HEK293 (cell line): ENCODE data around the gene VSTM2B.

Experiments
- CTCF ChIA-PET: fragments of 350-600 bp; formaldehyde crosslinking; extraction: SDS; loops from one replicate; lab custom pipeline; 2021; ENCODE audit warnings: antibody characterized with exemption; lab: Yijun Ruan, JAX
- POLR2A ChIA-PET: fragments of 300-600 bp; formaldehyde crosslinking; extraction: SDS; loops from one replicate; lab custom pipeline; 2020; ENCODE audit warnings: antibody characterized with exemption, inconsistent platforms; lab: Yijun Ruan, JAX
- H3K27ac ChIP-seq: fragments of 200-500 bp; sonication (Bioruptor generic); 2 replicates; pipeline ENCODE4 v1.5.1; 2014; ENCODE audit warnings: low read depth, low read length, control low read depth, inconsistent platforms; ENCODE audit errors: extremely low read depth
- H3K36me3 ChIP-seq, 2 experiments: fragments of 200-500 bp in 1 of 2; sonication (Bioruptor generic) in 1 of 2; 1 replicate in 1 of 2; 2 replicates in 1 of 2; pipeline ENCODE4 v1.5.1; 2014 to 2017; ENCODE audit warnings: inconsistent platforms in 2 of 2, low read length in 2 of 2; ENCODE audit not compliant: control insufficient read depth in 2 of 2, insufficient read depth in 1 of 2
- H3K4me1 ChIP-seq: fragments of 200-500 bp; sonication (Bioruptor generic); 2 replicates; pipeline ENCODE4 v1.5.1; 2014; ENCODE audit warnings: mild to moderate bottlenecking, low read length, inconsistent platforms; ENCODE audit not compliant: control insufficient read depth, insufficient read depth
- H3K4me3 ChIP-seq: 2 replicates; pipeline ENCODE4 v1.5.1; 2011; ENCODE audit warnings: low read depth, mild to moderate bottlenecking, control low read depth, low read length, moderate library complexity
- H3K9me3 ChIP-seq: fragments of 200-500 bp; sonication (Bioruptor generic); 2 replicates; pipeline ENCODE4 v1.5.1; 2014; ENCODE audit warnings: low read depth, low read length, inconsistent platforms; ENCODE audit not compliant: control insufficient read depth, insufficient read depth
- GLIS1 ChIP-seq: fragments of 450-650 bp; formaldehyde crosslinking; IDR thresholded peaks from 2 replicates; pipeline ENCODE4 v1.5.1; 2016; ENCODE audit warnings: missing biosample characterization, missing genetic modification characterization
- OSR2 ChIP-seq: fragments of 450-650 bp; formaldehyde crosslinking; IDR thresholded peaks from 2 replicates; pipeline ENCODE4 v1.5.1; 2016; ENCODE audit warnings: missing biosample characterization, missing genetic modification characterization
- PBX3 ChIP-seq: sonication (generic); formaldehyde crosslinking; IDR thresholded peaks from 2 replicates; pipeline ENCODE4 v1.8.1; 2022; ENCODE audit warnings: mild to moderate bottlenecking, moderate library complexity, missing genetic modification reagents
- PRDM4 ChIP-seq: fragments of 450-650 bp; formaldehyde crosslinking; IDR thresholded peaks from 2 replicates; pipeline ENCODE4 v1.5.1; 2017; ENCODE audit warnings: missing biosample characterization, missing genetic modification characterization
- SCRT2 ChIP-seq: fragments of 450-650 bp; formaldehyde crosslinking; IDR thresholded peaks from 2 replicates; pipeline ENCODE4 v1.5.1; 2016; ENCODE audit warnings: missing biosample characterization, missing genetic modification characterization
- ZIC2 ChIP-seq: fragments of 450-650 bp; formaldehyde crosslinking; IDR thresholded peaks from 2 replicates; pipeline ENCODE4 v1.5.1; 2016; ENCODE audit warnings: missing biosample characterization, missing genetic modification characterization
- ZNF530 ChIP-seq: fragments of 450-650 bp; formaldehyde crosslinking; IDR thresholded peaks from 2 replicates; pipeline ENCODE4 v1.5.1; 2016; ENCODE audit warnings: low read depth, missing biosample characterization, missing genetic modification characterization
- ZNF768 ChIP-seq: fragments of 450-650 bp; formaldehyde crosslinking; IDR thresholded peaks from 2 replicates; pipeline ENCODE4 v1.5.1; 2018; ENCODE audit warnings: missing biosample characterization, mild to moderate bottlenecking, missing genetic modification characterization
- ZNF843 ChIP-seq: fragments of 450-650 bp; formaldehyde crosslinking; IDR thresholded peaks from 2 replicates; pipeline ENCODE4 v1.5.1; 2016; ENCODE audit warnings: missing biosample characterization, missing genetic modification characterization
- ZSCAN16 ChIP-seq: fragments of 450-650 bp; formaldehyde crosslinking; IDR thresholded peaks from 2 replicates; pipeline ENCODE4 v1.5.1; 2016; ENCODE audit warnings: missing biosample characterization, missing genetic modification characterization
- TF ChIP-seq, protein P1 (sequence below): fragments of 450-650 bp; formaldehyde crosslinking; IDR thresholded peaks from 2 replicates; pipeline ENCODE4 v1.5.1; 2016; ENCODE audit warnings: missing biosample characterization, missing genetic modification characterization
- TF ChIP-seq, protein P2 (sequence below): fragments of 450-650 bp; formaldehyde crosslinking; IDR thresholded peaks from 2 replicates; pipeline ENCODE4 v1.5.1; 2016; ENCODE audit warnings: missing biosample characterization, missing genetic modification characterization
- TF ChIP-seq, protein P3 (sequence below): fragments of 450-650 bp; formaldehyde crosslinking; IDR thresholded peaks from 2 replicates; pipeline ENCODE4 v1.5.1; 2016; ENCODE audit warnings: missing biosample characterization, missing genetic modification characterization, borderline replicate concordance

VSTM2B gene

DNA sequence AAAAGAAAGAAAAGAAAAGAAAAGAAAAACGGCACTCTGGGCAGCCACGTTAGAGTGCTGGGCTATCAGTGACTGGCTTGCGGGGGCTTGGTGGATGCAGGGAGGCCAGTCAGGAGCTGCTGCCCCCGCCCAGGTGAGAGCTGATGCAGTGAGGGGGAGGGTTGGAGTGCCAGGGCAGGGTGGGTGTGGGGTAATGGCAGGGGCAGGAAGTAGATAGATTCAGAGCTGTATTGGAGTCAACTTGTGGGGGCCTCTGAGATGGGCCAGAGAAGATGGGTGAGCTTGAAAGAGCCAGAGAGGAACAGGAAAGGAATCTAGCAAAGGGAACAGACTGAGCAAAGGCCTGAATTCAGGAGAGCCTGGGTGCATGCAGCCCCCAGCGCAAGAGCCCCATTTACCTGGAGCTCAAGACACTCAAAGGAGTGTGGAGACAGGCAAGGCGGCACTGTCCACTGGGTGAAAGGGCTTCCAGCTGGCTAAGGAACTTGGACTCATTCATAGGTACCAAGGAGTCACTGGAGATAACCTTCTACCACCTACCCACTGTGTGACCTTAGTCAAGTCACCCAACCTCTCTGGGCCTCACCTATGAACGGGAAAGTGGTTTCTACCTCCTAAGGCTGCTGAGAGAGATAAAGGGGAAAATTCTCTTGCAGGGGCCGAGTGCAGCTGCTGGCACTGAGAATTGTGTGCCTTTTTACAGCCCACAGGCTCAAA lies 20.2 kb downstream of the VSTM2B start:
- H3K36me3 ChIP-seq: peaks cover 0 to 5% of the 10 kb centered on the region in 2 experiments; a peak in 1 of 3 replicates
- H3K4me3 ChIP-seq: no peak overlapping the region
- TF ChIP-seq ZNF768 (peak; percentile 71; the same call in 1 of the 2 replicates), SCRT2 (tag by site-specific recombination) (no peak), ZNF530 (tag by site-specific recombination) (no peak), OSR2 (tag by site-specific recombination) (no peak), ZSCAN16 (tag by site-specific recombination) (no peak)
- TF ChIP-seq, protein P1, sequence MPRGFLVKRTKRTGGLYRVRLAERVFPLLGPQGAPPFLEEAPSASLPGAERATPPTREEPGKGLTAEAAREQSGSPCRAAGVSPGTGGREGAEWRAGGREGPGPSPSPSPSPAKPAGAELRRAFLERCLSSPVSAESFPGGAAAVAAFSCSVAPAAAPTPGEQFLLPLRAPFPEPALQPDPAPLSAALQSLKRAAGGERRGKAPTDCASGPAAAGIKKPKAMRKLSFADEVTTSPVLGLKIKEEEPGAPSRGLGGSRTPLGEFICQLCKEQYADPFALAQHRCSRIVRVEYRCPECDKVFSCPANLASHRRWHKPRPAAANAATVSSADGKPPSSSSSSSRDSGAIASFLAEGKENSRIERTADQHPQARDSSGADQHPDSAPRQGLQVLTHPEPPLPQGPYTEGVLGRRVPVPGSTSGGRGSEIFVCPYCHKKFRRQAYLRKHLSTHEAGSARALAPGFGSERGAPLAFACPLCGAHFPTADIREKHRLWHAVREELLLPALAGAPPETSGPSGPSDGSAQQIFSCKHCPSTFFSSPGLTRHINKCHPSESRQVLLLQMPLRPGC: no peak
- TF ChIP-seq, protein P2, sequence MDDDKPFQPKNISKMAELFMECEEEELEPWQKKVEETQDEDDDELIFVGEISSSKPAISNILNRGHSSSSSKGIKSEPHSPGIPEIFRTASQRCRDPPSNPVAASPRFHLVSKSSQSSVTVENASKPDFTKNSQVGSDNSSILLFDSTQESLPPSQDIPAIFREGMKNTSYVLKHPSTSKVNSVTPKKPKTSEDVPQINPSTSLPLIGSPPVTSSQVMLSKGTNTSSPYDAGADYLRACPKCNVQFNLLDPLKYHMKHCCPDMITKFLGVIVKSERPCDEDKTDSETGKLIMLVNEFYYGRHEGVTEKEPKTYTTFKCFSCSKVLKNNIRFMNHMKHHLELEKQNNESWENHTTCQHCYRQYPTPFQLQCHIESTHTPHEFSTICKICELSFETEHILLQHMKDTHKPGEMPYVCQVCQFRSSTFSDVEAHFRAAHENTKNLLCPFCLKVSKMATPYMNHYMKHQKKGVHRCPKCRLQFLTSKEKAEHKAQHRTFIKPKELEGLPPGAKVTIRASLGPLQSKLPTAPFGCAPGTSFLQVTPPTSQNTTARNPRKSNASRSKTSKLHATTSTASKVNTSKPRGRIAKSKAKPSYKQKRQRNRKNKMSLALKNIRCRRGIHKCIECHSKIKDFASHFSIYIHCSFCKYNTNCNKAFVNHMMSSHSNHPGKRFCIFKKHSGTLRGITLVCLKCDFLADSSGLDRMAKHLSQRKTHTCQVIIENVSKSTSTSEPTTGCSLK (tag by site-specific recombination): no peak
- TF ChIP-seq, all 188 proteins: peak for 1
- Histone ChIP-seq H3K27ac (no peak overlapping the region), H3K9me3 (no peaks in the 10 kb centered on the region), H3K4me1 (no peaks in the 10 kb centered on the region)
- ChIA-PET CTCF (interaction anchor here (0.8 to 1.0 kb wide), 3 partner anchors 18 to 171 kb away, joined by 3 read pairs; no protein-coding TSS in a partner anchor), POLR2A (no interaction called here)

- Histone ChIP-seq H3K27ac (no peak overlapping the region), H3K9me3 (no peaks in the 10 kb centered on the region; the same call in 1 of the 2 replicates), H3K4me3 (no peak overlapping the region), H3K36me3 (peaks cover 0 to under 1% of the 10 kb centered on the region in 2 experiments; a peak in 1 of 3 replicates), H3K4me1 (no peaks in the 10 kb centered on the region)
- ChIA-PET POLR2A (no interaction called here), CTCF (interaction anchor here (0.8 to 1.0 kb wide), 2 partner anchors 18 to 50 kb away, joined by 3 read pairs; no protein-coding TSS in a partner anchor)
- TF ChIP-seq PRDM4 (no peak), GLIS1 (tag by site-specific recombination) (peak; percentile 39; the same call in 1 of the 2 replicates), ZIC2 (tag by site-specific recombination) (0 out of 2 replicates have a peak, but pooled peaks have one; percentile 18), ZNF843 (tag by site-specific recombination) (no peak), PBX3 (CRISPR knock-in tag) (no peak)
- TF ChIP-seq, protein P3, sequence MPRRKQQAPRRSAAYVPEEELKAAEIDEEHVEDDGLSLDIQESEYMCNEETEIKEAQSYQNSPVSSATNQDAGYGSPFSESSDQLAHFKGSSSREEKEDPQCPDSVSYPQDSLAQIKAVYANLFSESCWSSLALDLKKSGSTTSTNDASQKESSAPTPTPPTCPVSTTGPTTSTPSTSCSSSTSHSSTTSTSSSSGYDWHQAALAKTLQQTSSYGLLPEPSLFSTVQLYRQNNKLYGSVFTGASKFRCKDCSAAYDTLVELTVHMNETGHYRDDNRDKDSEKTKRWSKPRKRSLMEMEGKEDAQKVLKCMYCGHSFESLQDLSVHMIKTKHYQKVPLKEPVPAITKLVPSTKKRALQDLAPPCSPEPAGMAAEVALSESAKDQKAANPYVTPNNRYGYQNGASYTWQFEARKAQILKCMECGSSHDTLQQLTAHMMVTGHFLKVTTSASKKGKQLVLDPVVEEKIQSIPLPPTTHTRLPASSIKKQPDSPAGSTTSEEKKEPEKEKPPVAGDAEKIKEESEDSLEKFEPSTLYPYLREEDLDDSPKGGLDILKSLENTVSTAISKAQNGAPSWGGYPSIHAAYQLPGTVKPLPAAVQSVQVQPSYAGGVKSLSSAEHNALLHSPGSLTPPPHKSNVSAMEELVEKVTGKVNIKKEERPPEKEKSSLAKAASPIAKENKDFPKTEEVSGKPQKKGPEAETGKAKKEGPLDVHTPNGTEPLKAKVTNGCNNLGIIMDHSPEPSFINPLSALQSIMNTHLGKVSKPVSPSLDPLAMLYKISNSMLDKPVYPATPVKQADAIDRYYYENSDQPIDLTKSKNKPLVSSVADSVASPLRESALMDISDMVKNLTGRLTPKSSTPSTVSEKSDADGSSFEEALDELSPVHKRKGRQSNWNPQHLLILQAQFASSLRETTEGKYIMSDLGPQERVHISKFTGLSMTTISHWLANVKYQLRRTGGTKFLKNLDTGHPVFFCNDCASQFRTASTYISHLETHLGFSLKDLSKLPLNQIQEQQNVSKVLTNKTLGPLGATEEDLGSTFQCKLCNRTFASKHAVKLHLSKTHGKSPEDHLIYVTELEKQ (tag by site-specific recombination): no peak
Measured at GRCh38 chr19:29546583-29547190, 20.9 kb downstream of the VSTM2B start.
